BJ (cell line): Measurements from ENCODE around the gene LPIN3. TPM values are rescaled to one million over a fixed set of nuclear protein-coding genes. Genes with fewer than 3 reads are reported as not detected.

ENCODE experiments used
- CTCF ChIA-PET: fragments of 350-600 bp; formaldehyde crosslinking; extraction: SDS; loops from one replicate; lab custom pipeline; 2021; ENCODE audit warnings: antibody characterized with exemption, inconsistent platforms; lab: Yijun Ruan, JAX
- POLR2A ChIA-PET: fragments of 300-600 bp; sonication (Branson Sonifier 250); formaldehyde crosslinking; extraction: SDS; loops from one replicate; lab custom pipeline; 2021; ENCODE audit warnings: antibody characterized with exemption; lab: Charles Lee
- DNase-seq: peaks from one replicate; pipeline ENCODE4 v3.0.0-alpha.2; 2011; ENCODE audit warnings: low read depth
- H3K27me3 ChIP-seq: 2 replicates; pipeline ENCODE4 v1.6.0; 2011; ENCODE audit warnings: low read length; ENCODE audit not compliant: control insufficient read depth, insufficient read depth
- H3K36me3 ChIP-seq: 2 replicates; pipeline ENCODE4 v1.5.1; 2011; ENCODE audit warnings: low read length; ENCODE audit not compliant: control insufficient read depth, insufficient read depth
- H3K4me3 ChIP-seq: 2 replicates; pipeline ENCODE4 v1.5.1; 2011; ENCODE audit warnings: low read depth, mild to moderate bottlenecking, control low read depth, low read length
- polyA plus RNA-seq: library from polyadenylated mRNA; depleted of rRNA; stranded (reverse); fragments of >200 nt; gene quantifications from 2 replicates; pipeline ENCODE4 v1.2.3, GENCODE V29; 2011
- TF ChIP-seq, protein P1 (sequence below): IDR thresholded peaks from 2 replicates; pipeline ENCODE4 v1.5.1; 2011; ENCODE audit warnings: low read depth, mild to moderate bottlenecking, control low read depth, inconsistent platforms, low read length, moderate library complexity; ENCODE audit not compliant: insufficient read depth

The LPIN3 gene
- polyA plus RNA-seq, 1 experiment, result 11.5 TPM

DNA sequence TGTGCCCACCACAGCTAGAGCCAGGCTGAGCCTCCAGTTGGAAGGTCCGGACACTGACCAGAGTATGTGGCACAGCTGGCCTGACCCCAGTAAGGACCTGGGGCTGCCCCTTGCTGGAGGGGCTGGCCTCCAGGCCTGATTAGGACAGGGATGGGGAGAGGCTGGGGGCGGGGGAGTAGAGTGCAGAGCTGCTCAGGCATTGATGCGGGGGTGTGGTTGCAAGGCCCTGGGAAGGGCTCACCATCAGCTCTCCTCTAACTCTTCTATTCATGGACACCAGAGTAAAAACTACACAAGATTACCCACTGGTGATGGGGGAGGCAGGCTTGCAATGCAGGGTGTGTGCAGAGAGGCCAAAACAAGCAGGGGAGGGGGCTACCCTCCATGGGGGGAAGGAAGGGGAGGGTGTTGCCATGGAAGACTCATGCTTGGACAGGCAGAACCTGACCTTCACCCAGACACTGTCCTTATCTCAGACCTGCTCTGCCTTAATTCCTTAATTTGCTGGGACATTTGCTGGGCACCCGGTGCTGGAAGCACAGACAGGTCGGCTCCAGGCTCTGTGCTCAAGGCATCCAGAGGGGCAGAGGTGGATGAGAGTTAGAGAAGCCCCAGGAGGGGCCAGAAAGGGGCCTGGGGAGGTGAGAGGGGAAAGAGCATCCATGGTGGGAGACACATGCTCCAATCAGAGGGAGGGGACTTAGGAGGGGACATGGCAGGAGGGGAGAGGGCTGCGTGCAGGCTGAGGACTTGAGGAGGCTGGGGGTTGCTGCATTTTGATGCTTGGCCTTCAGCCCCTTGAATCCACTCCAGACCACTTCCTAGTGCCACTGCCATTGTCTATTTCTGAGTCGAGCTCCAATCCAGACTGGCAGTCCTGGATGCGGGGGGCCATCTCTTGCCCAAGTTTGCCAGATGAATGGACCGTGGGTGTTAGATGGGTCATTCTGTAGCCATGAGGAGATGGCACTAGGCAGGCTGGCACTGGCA lies 33.6 kb downstream of the LPIN3 start:
- peaks cover 29% of the 10 kb centered on the region for H3K27me3 ChIP-seq
- H3K36me3 ChIP-seq, result no peaks in the 10 kb centered on the region
- CTCF ChIA-PET, result interaction anchor here (1.3 to 1.4 kb wide), 2 partner anchors 14 to 35 kb away, joined by 3 read pairs; no protein-coding TSS in a partner anchor
- TF ChIP-seq, protein P1, sequence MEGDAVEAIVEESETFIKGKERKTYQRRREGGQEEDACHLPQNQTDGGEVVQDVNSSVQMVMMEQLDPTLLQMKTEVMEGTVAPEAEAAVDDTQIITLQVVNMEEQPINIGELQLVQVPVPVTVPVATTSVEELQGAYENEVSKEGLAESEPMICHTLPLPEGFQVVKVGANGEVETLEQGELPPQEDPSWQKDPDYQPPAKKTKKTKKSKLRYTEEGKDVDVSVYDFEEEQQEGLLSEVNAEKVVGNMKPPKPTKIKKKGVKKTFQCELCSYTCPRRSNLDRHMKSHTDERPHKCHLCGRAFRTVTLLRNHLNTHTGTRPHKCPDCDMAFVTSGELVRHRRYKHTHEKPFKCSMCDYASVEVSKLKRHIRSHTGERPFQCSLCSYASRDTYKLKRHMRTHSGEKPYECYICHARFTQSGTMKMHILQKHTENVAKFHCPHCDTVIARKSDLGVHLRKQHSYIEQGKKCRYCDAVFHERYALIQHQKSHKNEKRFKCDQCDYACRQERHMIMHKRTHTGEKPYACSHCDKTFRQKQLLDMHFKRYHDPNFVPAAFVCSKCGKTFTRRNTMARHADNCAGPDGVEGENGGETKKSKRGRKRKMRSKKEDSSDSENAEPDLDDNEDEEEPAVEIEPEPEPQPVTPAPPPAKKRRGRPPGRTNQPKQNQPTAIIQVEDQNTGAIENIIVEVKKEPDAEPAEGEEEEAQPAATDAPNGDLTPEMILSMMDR, result no peak
- DNase-seq, result no peak
- no peak overlapping the region for H3K4me3 ChIP-seq
- POLR2A ChIA-PET, result no interaction called here

- POLR2A ChIA-PET, result no interaction called here
- no peaks in the 10 kb centered on the region for H3K36me3 ChIP-seq
- no peak overlapping the region for H3K4me3 ChIP-seq
- TF ChIP-seq, protein P1, result no peak
- CTCF ChIA-PET, result interaction anchor here (1.7 kb wide), 1 partner anchor 10 kb away, joined by 4 read pairs; no protein-coding TSS in a partner anchor
- peaks cover 26% of the 10 kb centered on the region for H3K27me3 ChIP-seq
- no peak for DNase-seq
Measured at GRCh38 chr20:41375846-41376245, 35.2 kb downstream of the LPIN3 start.

DNA sequence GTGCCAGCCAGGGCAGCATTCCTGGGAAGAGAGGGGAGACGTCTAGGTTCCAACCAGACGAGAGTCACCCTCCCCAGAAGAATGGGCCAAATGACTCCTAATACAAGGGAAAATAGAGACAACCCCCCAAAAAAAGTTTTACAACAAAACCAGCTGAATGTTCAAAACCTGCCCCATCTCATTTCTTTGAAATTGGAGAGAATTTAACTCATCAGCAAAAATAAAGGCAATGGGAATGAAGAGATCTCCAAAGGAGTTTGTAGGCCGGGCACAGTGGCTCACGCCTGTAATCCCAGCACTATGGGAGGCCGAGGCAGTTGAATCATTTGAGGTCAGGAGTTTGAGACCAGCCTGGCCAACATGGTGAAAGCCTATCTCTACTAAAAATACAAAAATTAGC lies 35.7 kb downstream of the LPIN3 start:
- TF ChIP-seq, protein P1, result no peak

DNA sequence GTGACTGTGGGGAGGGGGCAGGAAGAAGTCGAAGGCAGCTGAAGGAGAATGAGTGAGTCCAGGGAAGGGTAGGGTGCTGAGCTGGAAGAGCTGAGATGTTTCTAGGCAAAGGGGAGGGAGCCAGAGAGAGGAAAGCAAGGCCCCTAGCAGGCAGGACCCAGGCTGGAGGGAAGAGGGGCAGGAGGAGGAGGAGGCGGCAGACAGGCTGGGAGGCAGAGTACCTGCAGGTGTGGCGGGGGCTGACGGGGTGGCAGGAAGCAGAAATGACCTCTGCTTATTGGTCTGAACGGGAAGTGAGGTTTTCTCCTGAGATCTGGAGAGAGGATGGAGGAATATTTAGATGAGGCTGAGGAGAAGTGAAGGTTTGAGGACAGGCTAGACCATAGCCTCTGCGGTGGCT lies 36.7 kb downstream of the LPIN3 start:
- Histone ChIP-seq H3K36me3 (no peaks in the 10 kb centered on the region), H3K4me3 (no peak overlapping the region), H3K27me3 (peaks cover 24% of the 10 kb centered on the region)
- TF ChIP-seq, protein P1, result no peak
- DNase-seq, result no peak
- ChIA-PET CTCF (interaction anchor here (1.3 kb wide), 1 partner anchor 34 kb away, joined by 4 read pairs; no protein-coding TSS in a partner anchor), POLR2A (no interaction called here)

More for the DNA sequence above, 35.7 kb downstream of the LPIN3 start:
- Histone ChIP-seq H3K36me3 (no peaks in the 10 kb centered on the region), H3K27me3 (peaks cover 26% of the 10 kb centered on the region), H3K4me3 (no peak overlapping the region)
- POLR2A ChIA-PET, result no interaction called here
- no peak for DNase-seq
- CTCF ChIA-PET, result interaction anchor here (1.3 to 1.7 kb wide), 2 partner anchors 11 to 35 kb away, joined by 4 read pairs; no protein-coding TSS in a partner anchor

- ChIA-PET CTCF (interaction anchor here (0.7 kb wide), 1 partner anchor 242 kb away, joined by 3 read pairs; the partner anchor contains the start of gene PLCG1), POLR2A (no interaction called here)
- DNase-seq, result no peak
Measured at GRCh38 chr20:41379551-41379950, 38.9 kb downstream of the LPIN3 start.

More at GRCh38 chr20:41379551-41379950, 38.9 kb downstream of the LPIN3 start:
- Histone ChIP-seq H3K27me3 (peaks cover 18% of the 10 kb centered on the region), H3K4me3 (no peak overlapping the region), H3K36me3 (no peaks in the 10 kb centered on the region)
- TF ChIP-seq, protein P1, result no peak
